HG02678 (cell line): ENCODE measurements around the gene HSD17B8.

Source experiments
- ATAC-seq: cut with Tn5 transposase; IDR thresholded peaks from one replicate; pipeline ENCODE4 v1.9.1; 2021; ENCODE audit warnings: mild to moderate bottlenecking, moderate library complexity; ENCODE audit not compliant: unreplicated experiment

The HSD17B8 gene

GRCh38 chr6:33171016-33171879 lies 33.2 kb upstream of the HSD17B8 start:
- no peak for ATAC-seq

GRCh38 chr6:33171880-33172687 lies 32.4 kb upstream of the HSD17B8 start:
- ATAC-seq = no peak

GRCh38 chr6:33172688-33173534 lies 31.5 kb upstream of the HSD17B8 start:
- ATAC-seq = no peak

- no peak for ATAC-seq
These were observed 30.8 kb upstream of the HSD17B8 start for GRCh38 chr6:33173535-33174180.

GRCh38 chr6:33174784-33175183 lies 29.7 kb upstream of the HSD17B8 start:
- ATAC-seq = no peak

- no peak for ATAC-seq
These were observed 28.9 kb upstream of the HSD17B8 start for GRCh38 chr6:33175436-33176069.

- no peak for ATAC-seq
These were observed 27.5 kb upstream of the HSD17B8 start for GRCh38 chr6:33176906-33177305.

- ATAC-seq = no peak
These were observed 26.7 kb upstream of the HSD17B8 start for GRCh38 chr6:33177552-33178446.

- no peak for ATAC-seq
These were observed 25.5 kb upstream of the HSD17B8 start for GRCh38 chr6:33178755-33179475.

GRCh38 chr6:33181141-33181540 lies 23.3 kb upstream of the HSD17B8 start:
- no peak for ATAC-seq

GRCh38 chr6:33183071-33183683 lies 21.3 kb upstream of the HSD17B8 start:
- no peak for ATAC-seq

- no peak for ATAC-seq
These were observed 19.3 kb upstream of the HSD17B8 start for GRCh38 chr6:33185190-33185589.

GRCh38 chr6:33185654-33186187 lies 18.7 kb upstream of the HSD17B8 start:
- no peak for ATAC-seq

GRCh38 chr6:33187809-33188208 lies 16.6 kb upstream of the HSD17B8 start:
- ATAC-seq = no peak

- ATAC-seq = no peak
These were observed 15.3 kb upstream of the HSD17B8 start for GRCh38 chr6:33189164-33189563.

- ATAC-seq = no peak
These were observed 14.6 kb upstream of the HSD17B8 start for GRCh38 chr6:33189625-33190448.
